Loucy (cell line): ENCODE measurements around the gene KLK1.

Experiments used
- H2AFZ ChIP-seq: fragments of 200-600 bp; sonication (generic); 2 replicates; pipeline ENCODE4 v1.6.0; 2016; ENCODE audit warnings: antibody characterized with exemption, mild to moderate bottlenecking, low read length, moderate library complexity
- H3F3A ChIP-seq: fragments of 200-600 bp; 2 replicates; pipeline ENCODE4 v1.6.0; 2016; ENCODE audit warnings: antibody characterized with exemption, low read depth, mild to moderate bottlenecking
- H3K27me3 ChIP-seq: fragments of 200-600 bp; sonication (generic); 2 replicates; pipeline ENCODE4 v1.6.1; 2014; ENCODE audit warnings: low read length, mild to moderate bottlenecking; ENCODE audit not compliant: insufficient read depth, poor library complexity, severe bottlenecking
- H3K36me3 ChIP-seq: fragments of 200-600 bp; sonication (generic); 2 replicates; pipeline ENCODE4 v1.6.1; 2016; ENCODE audit warnings: low read length; ENCODE audit not compliant: insufficient read depth
- H3K4me1 ChIP-seq: fragments of 200-600 bp; sonication (generic); 2 replicates; pipeline ENCODE4 v1.5.1; 2014; ENCODE audit warnings: low read length, mild to moderate bottlenecking; ENCODE audit not compliant: insufficient read depth, poor library complexity, severe bottlenecking
- H3K4me2 ChIP-seq: fragments of 200-600 bp; sonication (generic); 2 replicates; pipeline ENCODE4 v1.6.0; 2014; ENCODE audit warnings: antibody characterized with exemption, low read length, low read depth, mild to moderate bottlenecking; ENCODE audit not compliant: poor library complexity, severe bottlenecking
- H3K4me3 ChIP-seq: fragments of 200-600 bp; sonication (generic); 2 replicates; pipeline ENCODE4 v1.5.1; 2014; ENCODE audit warnings: low read length, mild to moderate bottlenecking, mixed read lengths; ENCODE audit not compliant: poor library complexity, severe bottlenecking
- H3K79me2 ChIP-seq: fragments of 200-600 bp; sonication (generic); 2 replicates; pipeline ENCODE4 v1.6.1; 2014; ENCODE audit warnings: low read length; ENCODE audit not compliant: insufficient read depth
- H3K9ac ChIP-seq: fragments of 200-600 bp; sonication (generic); 2 replicates; pipeline ENCODE4 v1.6.0; 2014; ENCODE audit warnings: mild to moderate bottlenecking, low read depth, low read length, moderate library complexity; ENCODE audit not compliant: poor library complexity, severe bottlenecking
- H3K9me2 ChIP-seq: fragments of 200-600 bp; sonication (generic); replicated peaks from 2 replicates; pipeline ENCODE4 v1.6.1; 2016; ENCODE audit warnings: low read depth, low read length, mixed read lengths
- H3K9me3 ChIP-seq: fragments of 200-600 bp; sonication (generic); 2 replicates; pipeline ENCODE4 v1.6.1; 2014; ENCODE audit warnings: mild to moderate bottlenecking, antibody characterized with exemption, low read length, low read depth; ENCODE audit not compliant: insufficient read depth
- H4K20me1 ChIP-seq: fragments of 200-600 bp; sonication (generic); 2 replicates; pipeline ENCODE4 v1.6.0; 2014; ENCODE audit warnings: antibody characterized with exemption, low read length, mild to moderate bottlenecking; ENCODE audit not compliant: insufficient read depth, poor library complexity, severe bottlenecking
- CTCF ChIP-seq: fragments of 200-600 bp; sonication (generic); conservative IDR thresholded peaks from 2 replicates; pipeline ENCODE4 v1.5.1; 2014; ENCODE audit warnings: mild to moderate bottlenecking, antibody characterized with exemption, low read length
- EZH2phosphoT487 ChIP-seq: fragments of 200-600 bp; IDR thresholded peaks from 2 replicates; pipeline ENCODE4 v1.6.1; 2018; ENCODE audit warnings: antibody characterized with exemption, mild to moderate bottlenecking, moderate library complexity, borderline replicate concordance

Gene KLK1

GRCh38 chr19:50835103-50835784 is 11.7 kb upstream of the KLK1 start:
- H3K9ac ChIP-seq, result peak overlapping the region; percentile 45
- H3F3A ChIP-seq, result no peaks in the 10 kb centered on the region
- H4K20me1 ChIP-seq, result no peaks in the 10 kb centered on the region
- no peaks in the 10 kb centered on the region for H3K9me2 ChIP-seq
- H2AFZ ChIP-seq, result peak overlapping the region; percentile 90
- no peaks in the 10 kb centered on the region for H3K9me3 ChIP-seq
- no peaks in the 10 kb centered on the region for H3K27me3 ChIP-seq
- H3K4me1 ChIP-seq, result no peaks in the 10 kb centered on the region
- peak overlapping the region; percentile 52 for H3K4me2 ChIP-seq
- H3K4me3 ChIP-seq, result peak overlapping the region; percentile 69
- no peaks in the 10 kb centered on the region for H3K79me2 ChIP-seq
- TF ChIP-seq EZH2phosphoT487, result no peak
- TF ChIP-seq CTCF, result no peak
- H3K36me3 ChIP-seq, result no peaks in the 10 kb centered on the region

GRCh38 chr19:50833802-50834167 is 10.2 kb upstream of the KLK1 start:
- TF ChIP-seq EZH2phosphoT487 (no peak), CTCF (no peak)
- Histone ChIP-seq H3K9ac (no peak overlapping the region), H3K4me1 (no peaks in the 10 kb centered on the region), H3K9me3 (no peaks in the 10 kb centered on the region), H3K27me3 (no peaks in the 10 kb centered on the region), H4K20me1 (no peaks in the 10 kb centered on the region), H3K79me2 (no peaks in the 10 kb centered on the region), H3K36me3 (no peaks in the 10 kb centered on the region), H2AFZ (no peak overlapping the region), H3K4me2 (no peak overlapping the region), H3K9me2 (no peaks in the 10 kb centered on the region), H3K4me3 (no peak overlapping the region), H3F3A (no peaks in the 10 kb centered on the region)

- H3K9ac ChIP-seq, result no peak within 1 kb of the TSS
- H3K4me3 ChIP-seq, result no peak within 1 kb of the TSS
- no peaks in the 10 kb centered on the region for H3K9me2 ChIP-seq
- H3F3A ChIP-seq, result no peaks in the 10 kb centered on the region
- no peaks in the 10 kb centered on the region for H3K9me3 ChIP-seq
- TF ChIP-seq EZH2phosphoT487, result no peak
- no peak for TF ChIP-seq CTCF
- H3K36me3 ChIP-seq, result no peaks in the 10 kb centered on the region
- H2AFZ ChIP-seq, result no peak within 1 kb of the TSS
- H3K27me3 ChIP-seq, result no peaks in the 10 kb centered on the region
- no peaks in the 10 kb centered on the region for H4K20me1 ChIP-seq
- no peaks in the 10 kb centered on the region for H3K79me2 ChIP-seq
- H3K4me1 ChIP-seq, result no peaks in the 10 kb centered on the region
- H3K4me2 ChIP-seq, result no peak within 1 kb of the TSS
Observed at GRCh38 chr19:50833117-50833801, 9.7 kb upstream of the KLK1 start, which contains the start of gene KLK15. KLK15 (minus strand) TSS chr19:50833574; CDS start chr19:50831492, 2,082 bp downstream.
